ENCODE measurements around the gene BTBD19.

Gene BTBD19

DNA sequence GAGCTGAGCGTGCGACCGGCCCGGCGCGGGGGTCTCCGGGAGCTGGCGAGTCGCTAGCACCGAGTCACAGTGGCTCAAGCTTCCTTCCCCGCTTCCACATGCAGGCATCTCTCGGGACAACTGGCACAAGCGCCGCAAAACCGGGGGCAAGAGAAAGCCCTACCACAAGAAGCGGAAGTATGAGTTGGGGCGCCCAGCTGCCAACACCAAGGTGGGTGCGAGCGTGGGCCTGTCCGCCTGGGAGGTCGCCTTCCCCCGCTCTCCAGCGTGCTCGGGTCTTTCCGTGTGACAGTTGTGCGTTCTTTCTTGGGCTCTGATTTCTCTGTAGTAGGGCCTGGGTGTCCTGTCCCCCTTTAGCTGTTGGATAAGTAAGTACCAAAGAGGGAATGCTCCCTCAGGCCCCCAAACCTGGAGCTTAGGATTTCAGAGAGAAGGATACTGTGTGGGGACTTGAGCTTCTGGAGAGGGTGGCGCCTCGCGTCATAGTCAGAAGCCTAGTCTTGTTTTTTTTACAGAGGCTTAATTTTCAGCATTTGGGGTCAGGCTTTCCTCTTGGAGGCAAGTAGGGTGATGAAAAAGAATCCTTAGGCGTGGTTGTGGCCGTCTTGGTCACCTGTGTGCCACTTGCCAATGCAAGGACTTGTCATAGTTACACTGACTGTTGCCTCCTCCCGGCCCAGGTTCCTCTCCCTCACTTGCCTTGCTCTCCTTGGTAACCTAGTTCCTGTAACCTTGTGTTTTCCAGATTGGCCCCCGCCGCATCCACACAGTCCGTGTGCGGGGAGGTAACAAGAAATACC lies 32.2 kb upstream of the BTBD19 start:
- no peak for DNase-seq (ENCODE audit: low read depth, low spot score)
- H3K4me3 ChIP-seq (ENCODE audit: low read depth, low read length), result peak overlapping the region; percentile 94
- CTCF ChIA-PET, result interaction anchor here (1.1 to 3.1 kb wide), 5 partner anchors 11 to 238 kb away, joined by 3 to 24 read pairs (median 6); partner anchors contain the start of genes BEST4, PLK3 and RNU5D-1
- TF ChIP-seq CTCF (IDR thresholded peaks at IDR 0.05; ENCODE audit: insufficient read depth, low read length, missing control alignments), result no peak
- POLR2A ChIA-PET, result interaction anchor here (0.7 to 4.2 kb wide), 21 partner anchors 8 to 235 kb away, joined by 3 to 36 read pairs (median 6); partner anchors contain the start of genes BTBD19, DYNLT4, EIF2B3 and HECTD3

DNA sequence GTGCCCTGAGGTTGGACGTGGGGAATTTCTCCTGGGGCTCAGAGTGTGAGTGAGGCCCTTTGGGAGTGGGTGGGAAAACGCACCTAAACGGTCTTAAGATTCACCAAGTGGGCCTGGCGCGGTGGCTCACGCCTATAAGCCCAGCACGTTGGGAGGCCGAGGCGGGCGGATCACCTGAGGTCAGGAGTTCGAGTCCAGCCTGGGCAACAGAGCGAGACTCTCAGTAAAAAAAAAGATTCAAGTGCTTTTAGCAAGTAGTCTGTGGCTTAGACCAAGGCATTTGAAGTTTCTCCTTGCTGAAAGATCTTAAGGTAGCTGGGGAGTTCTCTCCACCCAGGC lies 31.6 kb upstream of the BTBD19 start:
- ChIA-PET POLR2A (interaction anchor here (1.1 to 4.2 kb wide), 5 partner anchors 10 to 235 kb away, joined by 7 to 36 read pairs (median 13); partner anchors contain the start of genes HECTD3, PLK3, RNU5D-1 and UROD), CTCF (interaction anchor here (1.1 to 3.1 kb wide), 6 partner anchors 10 to 238 kb away, joined by 3 to 24 read pairs (median 4); partner anchors contain the start of genes BEST4, PLK3 and RNU5D-1)
- TF ChIP-seq CTCF (IDR thresholded peaks at IDR 0.05; ENCODE audit: insufficient read depth, low read length, missing control alignments), result no peak
- DNase-seq (ENCODE audit: low read depth, low spot score), result no peak
- peak overlapping the region; percentile 94 for H3K4me3 ChIP-seq (ENCODE audit: low read depth, low read length)

GRCh38 chr1:44777547-44777946 lies 30.8 kb upstream of the BTBD19 start:
- CTCF ChIA-PET, result interaction anchor here (0.5 to 2.0 kb wide), 9 partner anchors 9 to 237 kb away, joined by 3 to 10 read pairs (median 3); partner anchors contain the start of genes BEST4 and RNU5D-1

GRCh38 chr1:44777969-44778635 lies 30.2 kb upstream of the BTBD19 start:
- ChIA-PET CTCF (interaction anchor here (0.5 to 2.0 kb wide), 9 partner anchors 8 to 236 kb away, joined by 3 to 10 read pairs (median 3); partner anchors contain the start of genes BEST4 and RNU5D-1), POLR2A (interaction anchor here (0.5 to 4.2 kb wide), 2 partner anchors 22 to 1122 kb away, joined by 4 to 36 read pairs; partner anchors contain the start of gene PLK3)
- TF ChIP-seq CTCF (IDR thresholded peaks at IDR 0.05; ENCODE audit: insufficient read depth, low read length, missing control alignments), result no peak
- no peak for DNase-seq (ENCODE audit: low read depth, low spot score)
- H3K4me3 ChIP-seq (ENCODE audit: low read depth, low read length), result peak overlapping the region; percentile 34; the same call in 1 of the 2 replicates

More at GRCh38 chr1:44777547-44777946, 30.8 kb upstream of the BTBD19 start:
- no peak for TF ChIP-seq CTCF (IDR thresholded peaks at IDR 0.05; ENCODE audit: insufficient read depth, low read length, missing control alignments)
- no peak for DNase-seq (ENCODE audit: low read depth, low spot score)
- POLR2A ChIA-PET, result interaction anchor here (0.5 to 4.2 kb wide), 2 partner anchors 23 to 1122 kb away, joined by 4 to 36 read pairs; partner anchors contain the start of gene PLK3
- peak overlapping the region; percentile 94 for H3K4me3 ChIP-seq (ENCODE audit: low read depth, low read length)

DNA sequence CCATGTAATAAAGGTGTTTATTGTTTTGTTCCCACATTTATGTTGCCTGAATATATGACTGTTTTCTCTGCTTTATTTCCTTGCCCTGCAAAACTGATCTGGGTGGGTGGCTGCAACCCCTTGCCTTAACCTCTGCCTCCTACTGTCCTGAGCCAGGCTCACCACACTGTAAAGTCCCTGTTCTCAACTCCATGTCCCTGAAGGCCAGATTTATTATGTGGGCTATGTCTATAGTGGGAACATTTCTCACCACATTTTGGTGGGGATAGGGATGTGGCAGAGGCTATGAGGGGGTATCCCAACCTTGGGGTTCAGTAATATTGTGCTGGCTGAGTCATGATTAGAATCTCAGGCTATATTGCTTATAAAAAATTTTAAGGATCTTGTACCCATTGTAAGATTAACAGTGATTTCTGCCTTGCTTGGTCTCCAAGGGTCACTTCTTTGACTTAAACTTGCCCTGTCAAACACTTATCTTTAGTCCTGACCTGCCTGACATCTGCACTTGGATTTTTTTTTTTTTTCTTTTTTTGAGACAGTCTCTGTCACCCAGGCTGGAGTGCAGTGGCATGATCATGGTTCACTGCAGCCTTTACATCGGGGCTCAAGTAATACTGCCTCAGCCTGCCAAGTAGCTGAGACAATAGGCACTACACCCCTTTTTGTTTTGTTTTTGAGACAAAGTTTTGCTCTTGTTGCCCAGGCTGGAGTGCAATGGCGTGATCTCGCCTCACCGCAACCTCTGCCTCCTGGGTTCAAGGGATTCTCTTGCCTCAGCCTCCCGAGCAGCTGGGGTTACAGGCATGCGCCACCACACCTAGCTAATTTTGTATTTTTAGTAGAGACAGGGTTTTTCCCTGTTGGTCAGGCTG lies 29.4 kb upstream of the BTBD19 start:
- no peak for TF ChIP-seq CTCF (IDR thresholded peaks at IDR 0.05; ENCODE audit: insufficient read depth, low read length, missing control alignments)
- CTCF ChIA-PET, result interaction anchor here (2.0 to 3.7 kb wide), 2 partner anchors 47 to 48 kb away, joined by 10 to 14 read pairs; partner anchors contain the start of gene RNU5D-1
- POLR2A ChIA-PET, result interaction anchor here (1.0 to 4.2 kb wide), 3 partner anchors 21 to 40 kb away, joined by 3 to 36 read pairs (median 3); partner anchors contain the start of genes BTBD19 and PLK3
- no peak for DNase-seq (ENCODE audit: low read depth, low spot score)
- no peak overlapping the region for H3K4me3 ChIP-seq (ENCODE audit: low read depth, low read length)
